RKO (cell line): ENCODE data around the gene RHBDD3.
A peak's percentile ranks its signal among the peaks of the same experiment; 100 is the strongest.

Source experiments
- DNase-seq: peaks from one replicate; pipeline ENCODE4 v3.0.0-alpha.2; 2016; ENCODE audit warnings: low spot score

RHBDD3 gene

DNA sequence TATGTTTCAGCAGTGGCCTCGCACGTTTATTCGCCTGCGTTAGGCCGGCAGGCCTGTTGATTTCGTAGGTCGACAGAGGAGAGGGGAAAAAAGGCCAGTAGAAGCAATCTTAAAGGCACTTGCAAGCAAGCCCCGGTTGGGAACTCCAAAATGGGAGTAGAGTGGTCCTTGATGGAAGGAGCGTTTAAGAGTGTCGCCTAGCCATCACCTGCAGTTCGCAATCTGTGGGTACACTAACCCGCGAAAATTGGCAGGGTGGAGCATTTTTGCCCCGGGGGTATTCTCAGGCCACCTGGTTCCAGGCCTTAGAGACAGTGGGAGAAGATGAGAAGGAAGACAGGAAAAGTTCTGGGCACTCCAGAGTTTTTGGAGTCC is 1.4 kb upstream of the RHBDD3 start:
- no peak for DNase-seq

DNA sequence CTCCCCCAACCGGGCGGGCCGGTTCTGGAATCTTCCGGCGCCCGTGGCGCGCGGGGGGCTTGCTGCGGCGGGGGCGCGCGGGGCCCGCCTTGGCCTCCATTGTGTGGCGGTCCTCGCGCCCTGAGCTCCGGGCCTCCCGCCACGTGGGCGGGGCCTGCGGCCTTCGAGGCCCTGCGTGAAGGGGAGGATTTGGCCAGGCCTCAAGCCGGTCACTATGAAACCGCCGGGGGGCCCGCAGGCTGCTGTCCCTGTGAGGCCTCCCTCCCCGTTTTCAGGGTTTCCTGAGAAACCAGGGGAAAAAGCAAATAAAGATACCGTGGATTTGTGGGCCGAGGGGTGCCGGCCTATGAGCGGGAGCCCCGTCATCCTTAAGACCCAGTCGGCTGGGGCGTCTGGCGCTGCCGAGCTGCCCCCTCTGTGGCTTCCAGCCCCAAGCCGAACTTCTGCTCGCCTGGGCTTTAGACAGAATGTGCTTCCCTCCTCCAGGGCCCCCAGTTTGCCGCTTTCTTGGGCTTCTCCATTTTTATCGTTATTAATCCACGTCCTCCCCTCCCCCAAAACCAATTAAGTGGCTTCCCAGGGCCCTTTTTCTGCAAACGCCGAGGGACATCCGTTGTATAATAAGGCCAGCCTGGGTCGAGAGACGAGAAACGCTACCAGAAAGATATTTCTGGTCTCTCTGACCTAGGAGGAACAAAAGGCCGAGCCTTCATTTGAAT is 889 bp upstream of the RHBDD3 start:
- peak; percentile 64 for DNase-seq

DNA sequence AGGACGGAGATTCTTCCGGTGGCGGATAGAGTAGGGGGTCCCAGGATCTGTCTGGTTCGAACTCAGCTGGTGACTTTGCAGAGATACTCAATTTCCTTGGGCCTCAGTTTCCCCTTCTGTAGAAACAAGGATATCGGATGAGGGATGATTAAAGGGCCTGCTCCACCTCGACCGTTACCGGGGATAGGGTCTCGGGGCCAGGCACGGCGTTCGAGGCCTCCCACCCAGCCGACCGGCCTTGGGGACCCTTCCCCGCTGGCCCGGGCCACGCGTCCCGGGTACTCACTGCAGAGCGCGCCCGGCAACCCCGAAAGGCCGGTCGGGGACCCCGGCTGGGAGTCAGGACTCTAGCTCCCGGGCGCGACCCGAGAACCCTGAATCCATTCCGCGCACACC is 321 bp downstream of the RHBDD3 start:
- DNase-seq: no peak

DNA sequence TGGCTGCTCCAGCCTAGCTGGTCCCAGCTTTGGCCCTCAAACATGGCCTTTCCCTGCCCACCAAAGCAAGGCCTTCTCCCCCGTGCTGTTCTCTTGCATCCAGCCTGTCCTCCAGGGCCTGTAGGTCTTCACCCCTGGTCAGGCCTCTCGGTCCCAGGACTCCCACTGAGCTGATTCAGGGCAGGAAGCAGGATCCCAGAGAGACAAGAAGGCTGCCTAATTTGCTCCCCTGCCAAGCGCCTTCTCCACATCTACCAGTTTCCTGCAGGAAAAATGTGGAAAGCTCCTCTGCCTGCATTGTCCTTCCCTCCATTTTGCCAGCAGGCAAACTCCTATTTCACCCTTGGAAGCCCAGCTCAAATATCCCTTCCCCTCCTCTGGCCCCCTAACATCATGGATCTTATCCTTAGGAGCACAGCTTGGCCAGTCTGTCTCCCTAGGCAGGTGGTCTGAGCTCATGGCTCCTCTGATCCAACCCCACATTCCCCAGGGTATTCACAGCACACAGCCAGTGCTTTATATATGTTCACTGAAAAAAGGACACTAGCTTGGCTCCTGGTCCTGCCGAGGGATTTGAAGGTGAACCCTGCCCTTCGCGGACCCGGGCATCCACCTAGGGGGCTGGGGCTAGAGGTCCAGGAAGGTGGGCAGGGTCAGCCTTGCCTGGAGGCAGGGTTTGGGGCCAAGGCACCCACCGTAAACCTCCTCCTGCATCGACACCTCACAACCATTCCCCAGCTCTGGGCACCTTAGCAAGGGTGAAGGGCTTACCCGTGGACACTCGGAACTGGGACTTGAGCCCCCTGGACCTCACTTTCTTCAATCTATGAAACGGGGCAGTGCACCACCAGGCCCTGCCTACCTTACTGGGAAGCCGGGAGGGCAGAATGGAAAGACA is 968 bp downstream of the RHBDD3 start:
- peak; percentile 48 for DNase-seq

DNA sequence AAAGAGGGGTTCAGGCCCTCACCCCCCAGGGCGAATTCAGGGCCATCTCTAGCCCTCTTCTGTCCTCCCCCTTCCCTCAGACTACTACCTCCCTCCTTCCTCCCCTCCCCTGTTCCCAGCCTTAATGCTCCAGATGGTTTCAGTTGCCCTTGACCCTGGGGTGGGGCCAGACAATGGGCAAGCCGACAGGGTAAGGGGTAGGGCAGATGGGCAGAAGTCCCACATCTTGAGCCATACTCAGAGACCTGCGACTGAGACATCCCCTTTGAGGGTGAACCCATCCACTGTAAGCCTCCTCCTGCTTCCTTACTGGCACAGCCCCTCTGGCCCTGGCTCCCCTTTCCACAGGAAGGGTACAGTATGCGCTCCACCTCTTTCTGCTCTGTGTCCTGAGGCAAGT is 1.9 kb downstream of the RHBDD3 start:
- no peak for DNase-seq

DNA sequence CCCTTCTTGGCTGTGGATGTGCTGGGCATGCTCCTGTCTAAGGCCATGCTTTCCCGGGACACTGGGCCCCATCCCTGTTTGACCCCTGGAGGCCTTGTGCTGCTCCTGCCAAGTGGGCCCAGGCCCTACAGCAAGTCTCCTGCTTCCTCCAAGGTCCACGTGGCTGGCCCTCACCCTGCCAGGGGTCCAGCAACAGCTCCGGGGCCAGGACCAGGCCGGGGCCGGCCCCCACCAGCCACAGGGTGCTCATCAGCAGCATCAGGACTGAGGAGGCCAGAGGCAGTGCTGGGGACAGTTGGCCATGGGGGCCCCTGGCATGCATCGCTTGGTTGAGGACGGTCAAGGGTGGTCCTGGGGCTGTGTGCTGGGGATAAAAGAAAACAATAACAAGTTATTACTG is 2.5 kb downstream of the RHBDD3 start:
- no peak for DNase-seq

DNA sequence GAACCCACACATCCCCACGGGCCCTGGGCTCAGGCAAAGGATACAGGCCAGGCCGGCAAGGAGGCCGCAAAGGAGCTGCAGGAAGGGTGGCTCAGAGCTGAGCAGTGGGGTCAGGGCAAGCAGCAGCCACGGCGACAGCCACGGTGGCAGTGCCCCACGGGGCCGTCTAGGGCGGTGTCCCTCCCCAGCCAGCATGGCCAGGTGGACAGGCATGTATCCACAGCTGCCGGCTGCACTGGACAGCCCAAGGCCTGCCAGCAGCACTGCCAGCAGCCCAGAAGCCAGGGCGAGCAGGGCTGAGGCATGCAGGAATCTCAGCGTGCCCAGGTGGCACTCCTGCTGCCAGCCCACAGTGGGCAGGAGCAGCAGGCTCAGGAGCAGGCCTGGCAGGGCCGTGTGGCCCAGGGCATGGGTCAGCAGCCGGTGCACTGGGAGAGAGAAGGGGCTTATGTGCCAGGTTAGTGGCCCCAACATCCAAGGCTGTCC is 3.9 kb downstream of the RHBDD3 start:
- DNase-seq: no peak

DNA sequence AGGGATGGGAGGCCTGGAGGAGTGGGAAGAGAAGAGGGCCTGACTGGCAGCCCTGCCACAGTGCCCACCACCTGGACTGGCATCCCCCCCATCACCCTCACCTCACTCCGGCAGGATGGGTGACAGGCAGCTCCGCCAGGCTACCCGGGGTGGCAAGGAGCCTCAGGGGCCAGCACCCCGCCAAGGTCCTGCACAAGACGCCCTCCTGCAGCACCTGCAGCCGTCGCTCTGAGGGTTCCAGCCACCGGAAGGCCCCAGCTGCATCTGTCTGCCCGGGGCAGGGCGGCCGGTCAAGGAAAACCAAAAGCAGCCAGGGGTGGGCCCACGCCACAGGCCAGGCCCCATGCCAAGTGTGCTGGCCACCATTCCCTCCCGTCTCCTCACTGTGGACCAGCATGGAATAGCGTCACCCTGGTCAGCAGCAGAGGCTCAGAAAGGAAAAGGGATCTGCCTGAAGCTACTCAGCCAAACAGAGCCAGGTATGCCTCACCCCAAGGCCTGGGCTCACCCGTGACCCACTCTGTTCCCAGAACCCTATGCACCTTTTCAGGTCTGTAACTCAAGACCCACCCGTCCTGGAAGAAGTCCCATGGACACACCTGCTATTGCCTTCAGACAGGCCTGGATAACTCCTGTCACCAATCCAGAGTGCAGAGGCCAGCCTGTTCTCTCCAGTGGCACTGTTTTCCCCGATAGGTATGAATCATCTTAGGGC is 7.0 kb downstream of the RHBDD3 start:
- DNase-seq: no peak

DNA sequence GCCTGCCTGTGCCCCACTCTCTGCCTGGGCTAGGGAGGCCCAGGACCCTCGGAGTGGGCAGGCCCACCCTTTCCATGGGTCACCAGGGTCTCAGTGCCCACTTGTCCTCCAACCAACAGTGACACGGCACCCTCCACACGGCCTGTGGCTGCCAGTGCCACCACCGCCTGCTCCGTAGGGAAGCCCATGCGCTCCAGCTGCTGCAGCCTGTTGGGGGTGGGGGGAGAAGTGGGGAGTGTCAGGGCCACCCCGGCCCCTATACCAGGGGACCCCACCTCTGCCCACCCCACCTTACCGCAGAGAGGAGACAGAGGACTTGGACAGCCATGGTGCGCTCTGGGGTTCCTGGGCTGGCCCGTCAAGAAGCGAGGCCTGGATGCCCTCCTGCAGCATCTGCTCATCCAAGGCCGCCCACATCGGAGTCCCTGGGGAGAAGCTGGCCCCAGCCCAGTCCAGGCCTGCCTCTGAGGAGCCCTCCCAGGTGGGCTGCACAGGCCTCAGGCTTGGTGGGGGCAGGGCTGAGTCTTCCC is 7.7 kb downstream of the RHBDD3 start:
- no peak for DNase-seq

DNA sequence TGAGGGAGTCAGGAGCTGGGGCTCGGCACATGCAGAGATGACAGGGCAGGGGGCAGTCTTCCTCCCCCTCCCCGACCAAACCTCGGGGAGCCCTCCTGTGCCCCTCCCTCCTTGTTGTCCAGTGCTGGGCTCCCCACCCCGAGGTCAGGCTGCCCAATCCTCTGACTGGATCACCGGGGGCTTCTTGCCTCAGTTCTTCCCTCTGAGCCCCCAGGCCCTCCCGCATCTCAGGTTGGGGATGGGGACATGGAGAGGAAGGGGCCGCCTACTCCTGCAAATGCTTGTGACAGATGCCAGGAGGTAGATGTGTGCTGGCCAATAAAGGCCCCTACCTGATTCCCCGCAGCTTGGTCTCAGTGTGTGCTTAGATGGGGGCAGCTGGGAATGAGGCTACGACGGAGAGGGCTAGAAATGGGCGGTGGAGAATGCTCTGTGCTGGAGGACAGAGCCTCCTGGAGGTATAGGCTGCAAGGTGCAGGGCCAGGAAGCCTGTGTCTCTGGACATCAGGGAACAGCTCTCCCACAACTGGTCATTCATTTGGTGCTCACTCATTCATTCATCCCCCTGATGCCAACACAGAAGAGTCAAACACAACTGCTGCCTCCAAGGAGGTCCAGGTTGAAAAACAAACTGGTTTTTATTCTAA is 8.4 kb downstream of the RHBDD3 start:
- DNase-seq: peak; percentile 37

DNA sequence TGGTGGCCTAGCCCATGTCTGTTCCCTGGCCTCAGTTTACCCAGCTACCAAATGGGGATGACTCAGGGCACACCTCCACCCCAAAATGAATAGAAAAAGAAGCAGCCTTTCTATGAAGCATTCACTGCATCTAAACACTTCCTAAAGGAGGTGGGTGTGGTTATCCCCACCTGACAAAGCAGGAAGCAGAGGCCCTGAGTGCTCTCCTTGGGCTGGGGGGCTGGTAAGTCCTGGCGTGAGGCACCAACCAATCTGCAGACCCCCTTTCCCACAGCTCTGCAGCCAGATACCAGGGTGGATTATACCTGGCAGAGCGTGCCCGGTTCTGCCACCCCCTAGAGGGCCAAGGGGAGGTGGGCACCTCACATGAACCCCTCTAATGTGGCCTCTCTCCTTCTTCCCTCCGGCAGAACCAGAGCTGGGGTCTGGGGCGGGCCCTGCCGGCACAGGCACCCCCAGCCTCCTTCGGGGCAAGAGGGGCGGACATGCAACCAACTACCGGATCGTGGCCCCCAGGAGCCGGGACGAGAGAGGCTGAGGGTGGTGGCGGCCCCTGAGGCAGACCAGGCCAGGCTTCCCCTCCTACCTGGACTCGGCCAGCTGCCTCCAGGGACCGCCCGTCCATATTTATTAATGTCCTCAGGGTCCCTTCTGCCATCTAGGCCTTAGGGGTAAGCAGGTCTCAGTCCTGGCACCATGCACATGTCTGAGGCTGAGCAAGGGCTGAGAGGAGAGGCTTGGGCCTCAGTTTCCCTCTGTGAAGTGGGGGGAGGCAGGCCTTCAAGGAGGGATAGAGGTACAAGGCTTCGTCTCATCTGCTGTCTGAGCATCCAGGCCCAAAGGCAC is 9.2 kb downstream of the RHBDD3 start:
- DNase-seq: no peak

DNA sequence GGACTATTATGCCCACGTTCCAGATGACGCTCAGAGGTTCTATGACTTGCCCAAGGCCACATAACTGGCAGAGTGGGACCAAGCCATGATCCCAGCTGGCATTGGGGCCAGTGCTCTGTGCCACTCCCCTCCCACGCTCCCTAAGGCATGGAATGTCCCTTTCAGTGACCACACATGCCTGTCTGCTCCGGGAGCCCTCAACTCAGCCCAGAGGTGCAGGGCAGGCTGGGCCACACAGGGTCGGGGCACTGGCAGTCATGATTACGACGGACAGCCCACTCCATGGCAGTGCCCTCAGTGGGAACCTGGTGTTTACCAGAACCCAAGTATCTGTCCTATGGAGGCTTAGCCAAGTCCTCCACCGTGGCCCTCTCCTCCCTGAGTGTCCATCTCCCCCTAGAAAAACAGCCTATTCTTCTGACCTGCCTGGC is 10.0 kb downstream of the RHBDD3 start:
- no peak for DNase-seq

DNA sequence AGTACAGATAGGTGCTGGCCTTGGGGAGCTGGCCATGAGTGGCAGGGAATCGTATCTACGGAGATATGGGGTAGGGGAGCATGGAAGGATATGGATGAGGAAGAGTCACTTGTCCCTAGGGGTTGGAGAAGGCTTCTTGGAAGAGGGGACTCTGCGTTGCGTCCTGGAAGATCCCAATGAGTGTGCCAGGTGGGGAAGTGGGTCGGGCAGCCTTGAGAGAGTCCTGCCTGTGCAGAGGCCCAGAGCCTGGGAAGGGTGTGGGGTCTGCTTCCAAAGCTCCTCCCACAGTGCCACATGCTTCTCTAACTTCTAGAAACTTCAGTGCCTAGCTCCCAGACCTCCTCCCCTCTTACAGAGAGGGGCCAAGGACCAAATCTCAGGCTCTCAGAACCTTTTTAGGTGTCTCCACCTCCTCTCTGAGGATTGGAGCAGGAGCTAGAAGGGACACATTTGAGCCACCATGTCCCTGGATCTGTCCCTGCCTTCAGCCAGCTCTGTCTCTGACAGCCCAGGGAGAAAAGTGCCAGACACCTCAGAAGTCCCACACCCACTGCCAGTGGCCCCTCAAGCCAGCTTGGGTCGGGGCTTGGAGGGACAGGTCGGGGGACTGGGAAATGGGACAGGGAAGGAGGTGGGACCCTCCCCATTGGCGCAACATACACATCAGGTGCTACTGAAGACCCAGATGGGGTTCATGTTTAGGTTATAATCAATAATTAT is 11.0 kb downstream of the RHBDD3 start:
- no peak for DNase-seq

DNA sequence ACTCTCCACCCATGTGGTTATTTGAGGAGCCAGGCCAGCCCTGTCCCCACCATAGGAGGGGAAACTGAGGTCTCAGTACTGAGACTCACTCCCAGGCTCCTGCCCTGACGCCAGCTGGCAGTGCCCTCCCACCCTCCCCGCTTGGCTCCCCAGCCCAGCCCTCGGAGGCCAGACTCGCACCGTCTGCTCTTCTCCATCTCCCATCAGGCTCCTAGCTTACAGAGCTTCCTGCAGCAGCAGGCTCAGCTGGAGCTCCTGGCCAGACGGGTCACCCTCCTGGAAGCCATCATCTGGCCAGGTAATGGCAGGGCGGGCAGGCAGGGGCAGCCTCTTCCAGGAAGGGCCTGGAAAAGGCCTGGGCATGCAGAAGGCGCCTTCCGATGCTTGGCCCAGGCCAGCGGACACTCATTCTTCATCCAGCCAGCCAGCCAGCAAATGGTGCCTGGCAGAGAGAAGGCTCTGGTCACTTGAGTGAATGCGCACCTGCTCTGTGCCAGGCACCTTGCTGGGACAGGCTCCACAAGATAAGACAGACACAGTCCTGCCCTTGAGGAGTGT is 12.6 kb downstream of the RHBDD3 start:
- no peak for DNase-seq

DNA sequence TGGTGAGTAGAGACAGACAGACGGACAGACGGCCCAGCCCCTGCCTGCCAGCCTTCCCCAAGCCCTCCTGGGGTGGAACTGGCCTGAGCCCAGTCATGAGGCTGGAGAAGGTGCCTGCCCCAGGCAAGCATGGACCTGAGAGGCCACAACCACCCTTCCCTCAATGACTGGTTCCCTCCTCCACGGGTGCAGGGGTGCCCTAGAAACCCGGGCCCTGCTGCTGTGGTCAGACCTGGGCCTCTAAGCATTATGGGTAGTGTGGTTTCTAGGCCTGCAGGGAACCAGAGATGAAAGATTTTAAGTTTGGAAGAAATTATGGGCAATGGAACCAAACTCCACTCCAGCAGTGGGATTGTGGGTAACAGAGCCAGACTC is 13.5 kb downstream of the RHBDD3 start:
- no peak for DNase-seq

DNA sequence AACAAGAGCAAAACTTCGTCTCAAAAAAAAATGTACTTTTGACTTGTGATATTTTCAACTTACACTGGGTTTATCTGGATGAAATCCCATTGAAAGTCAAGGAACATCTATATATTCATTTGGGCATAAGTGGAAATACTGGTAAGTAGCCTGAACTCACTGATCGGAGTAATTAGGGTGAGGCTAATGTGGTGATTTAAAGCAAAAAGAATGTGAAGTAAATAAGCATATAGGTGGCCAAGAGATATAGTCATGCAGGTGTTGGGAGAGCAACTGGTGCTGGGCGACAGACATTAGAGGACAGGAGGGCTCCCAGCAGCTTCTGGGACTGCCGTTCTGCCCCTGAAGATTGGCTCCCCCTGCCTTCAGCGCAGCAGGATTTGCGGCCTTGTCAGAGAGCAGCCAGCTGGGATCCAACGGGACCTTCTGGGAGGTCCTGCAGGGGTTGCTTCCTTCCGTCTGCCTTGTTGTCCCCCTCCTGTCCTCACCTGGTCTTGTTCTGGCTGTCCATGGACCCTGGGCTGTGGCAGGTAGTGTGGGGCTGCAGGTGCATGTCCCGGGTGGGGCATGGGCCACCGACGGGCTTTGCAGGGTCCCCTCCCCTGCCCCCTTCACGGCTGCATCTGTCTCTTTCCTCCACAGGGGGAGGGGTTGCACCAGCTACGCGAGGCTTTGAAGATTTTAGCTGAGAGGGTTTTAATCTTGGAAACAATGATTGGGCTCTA is 14.1 kb downstream of the RHBDD3 start:
- DNase-seq: no peak

DNA sequence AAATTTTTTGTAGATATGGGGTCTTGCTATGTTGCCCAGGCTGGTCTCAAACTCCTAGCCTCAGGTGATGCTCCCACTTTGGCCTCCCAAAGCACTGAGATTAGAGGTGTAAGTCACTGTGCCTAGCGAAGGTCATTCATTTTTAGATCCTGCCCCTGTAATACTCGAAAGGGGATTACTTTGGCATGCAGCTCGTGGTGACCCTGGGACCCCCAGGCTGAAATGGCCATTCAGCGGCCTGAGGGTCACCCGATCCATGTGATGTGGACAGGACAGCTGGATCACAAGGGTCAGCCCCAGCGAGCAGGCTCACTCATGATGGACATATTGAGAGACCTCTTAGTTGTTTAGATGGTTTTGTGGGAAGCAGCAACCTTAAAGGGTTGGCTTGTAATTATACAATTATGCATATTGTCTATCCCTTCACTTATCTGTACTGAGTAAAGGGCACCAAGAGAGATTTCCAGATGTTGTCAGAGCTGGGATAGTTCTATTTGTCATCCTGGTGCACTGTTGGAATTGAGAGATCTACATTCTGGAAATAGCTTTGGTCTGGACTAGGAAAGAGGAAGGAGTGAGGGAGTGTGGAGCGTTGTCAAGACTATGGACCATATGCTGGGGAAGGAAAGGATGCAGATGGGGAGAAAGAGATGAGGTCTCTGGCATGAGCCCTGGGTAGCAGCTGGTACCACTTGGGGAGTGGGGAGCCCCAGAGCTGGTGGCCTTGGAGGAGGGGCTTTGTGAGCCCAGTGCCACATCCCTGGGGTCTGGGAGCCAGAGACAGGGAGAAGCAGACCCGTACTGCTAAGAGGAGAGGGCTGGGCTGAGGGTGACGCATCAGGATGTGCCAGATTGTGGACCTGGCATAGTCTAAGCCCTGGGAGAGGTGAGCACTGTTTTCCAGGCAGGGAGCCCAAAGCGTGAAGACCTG is 15.5 kb downstream of the RHBDD3 start:
- no peak for DNase-seq

DNA sequence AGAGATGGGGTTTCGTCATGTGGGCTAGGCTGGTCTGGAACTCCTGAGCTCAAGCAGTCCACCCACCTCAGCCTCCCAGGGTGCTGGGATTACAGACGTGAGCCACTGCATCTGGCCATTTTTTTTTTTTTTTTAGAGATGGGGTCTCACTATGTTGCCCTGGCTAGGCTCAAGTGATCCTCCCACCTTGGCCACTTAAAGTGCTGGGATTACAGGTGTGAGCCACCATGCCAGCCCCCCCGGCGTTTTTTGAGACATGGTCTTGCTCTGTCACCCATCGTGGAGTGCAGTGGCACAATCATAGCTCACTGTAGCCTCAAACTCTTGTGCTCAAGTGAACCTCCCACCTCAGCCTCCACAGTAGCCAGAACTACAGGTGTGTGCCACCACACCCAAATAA is 16.5 kb downstream of the RHBDD3 start:
- DNase-seq: no peak
